Mucosa of descending colon (tissue), 3 donors: Measurements from ENCODE around the gene TM7SF2. TPM values are rescaled to one million over a fixed set of nuclear protein-coding genes. Genes with fewer than 3 reads are reported as not detected.
"Not testable (repeated sequence)": the region's sequence is repeated elsewhere in the genome, so short reads cannot be mapped to it uniquely, and the experiment has no call there.

Source experiments
- ATAC-seq: fragments of 200-7000 bp; cut with Tn5 transposase; one replicate; pipeline ENCODE4 v1.9.1; 2020; ENCODE audit warnings: mild to moderate bottlenecking, moderate library complexity
- DNase-seq, 3 donors: peaks; one replicate each; pipeline ENCODE4 v3.0.0-alpha.2; 2020
- H3K36me3 ChIP-seq: fragments of 200-600 bp; one replicate; pipeline ENCODE4 v1.8.0; 2021; ENCODE audit warnings: low read depth, mild to moderate bottlenecking
- H3K4me1 ChIP-seq: fragments of 200-600 bp; one replicate; pipeline ENCODE4 v1.8.0; 2021; ENCODE audit warnings: low read depth, mild to moderate bottlenecking
- H3K4me3 ChIP-seq: fragments of 200-600 bp; one replicate; pipeline ENCODE4 v1.8.0; 2021; ENCODE audit warnings: mild to moderate bottlenecking
- H3K9me3 ChIP-seq: fragments of 200-600 bp; one replicate; pipeline ENCODE4 v1.8.0; 2021; ENCODE audit warnings: mild to moderate bottlenecking
- CTCF ChIP-seq: fragments of 200-600 bp; IDR thresholded peaks from one replicate; pipeline ENCODE4 v1.8.0; 2022; ENCODE audit warnings: antibody characterized with exemption, mild to moderate bottlenecking
- intact Hi-C, 2 donors: fragments of 100-400 bp; cut with DNase I in 1 of 2; cut with micrococcal nuclease in 1 of 2; formaldehyde crosslinking; loops; one replicate each; pipeline versions ENCODE4 v1.11.0 to v1.11.1; 2022; cut with DNase I, micrococcal nuclease
- total RNA-seq, 3 donors: library from RNA; stranded (reverse); fragmentation: NEBNext Ultra II Directional in 2 of 3; extraction: Animal tissue kit (Norgen Biotek cat#: 25700) in 2 of 3; gene quantifications; one replicate each; pipeline versions ENCODE4 v1.2.1 to v1.2.4, GENCODE V29; 2021 to 2023
- donor health status: DM: no; HTN: no; CAD: no; lungs with moderate emphysema.
- donor health status: DM: no; HTN: no; CAD: no.
- donor health status: DM: no; HTN: yes; CAD: no.

TM7SF2 gene
- total RNA-seq, 3 donors from 2014 or later, result 13.1 to 25.7 (median 23.6) TPM

DNA sequence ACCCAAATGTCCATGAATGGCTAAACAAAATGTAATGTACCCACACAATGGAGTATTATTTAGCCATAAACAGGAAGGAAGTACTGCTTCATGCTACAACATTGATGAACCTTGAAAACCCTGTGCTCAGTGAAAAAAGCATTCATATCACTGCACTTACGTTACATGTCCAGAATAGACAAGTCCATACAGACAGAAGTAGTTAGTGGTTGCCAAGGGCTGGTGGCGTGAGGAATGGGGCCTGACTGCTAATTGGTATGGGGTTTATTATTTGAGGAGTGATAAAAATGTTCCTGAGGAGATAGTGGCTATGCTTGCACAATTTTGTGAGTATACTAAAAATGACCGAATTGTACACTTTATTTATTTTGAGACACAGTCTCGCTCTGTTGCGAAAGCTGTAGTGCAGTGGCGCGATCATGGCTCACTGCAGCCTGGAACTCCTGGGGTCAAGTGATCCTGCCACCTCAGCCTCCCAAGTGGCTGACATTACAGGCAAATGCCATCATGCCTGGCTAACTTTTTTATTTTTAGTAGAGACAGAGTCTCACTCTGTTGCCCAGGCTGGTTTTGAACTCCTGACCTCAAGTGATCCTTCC lies 30.3 kb downstream of the TM7SF2 start:
- H3K36me3 ChIP-seq, result no peaks in the 10 kb centered on the region
- TF ChIP-seq CTCF, result no peak
- H3K4me3 ChIP-seq, result no peak overlapping the region
- DNase-seq, result no peak
- no peaks in the 10 kb centered on the region for H3K9me3 ChIP-seq
- no peak for ATAC-seq
- no peaks in the 10 kb centered on the region for H3K4me1 ChIP-seq
- intact Hi-C loops, result no loop called here

GRCh38 chr11:65147352-65148075 lies 35.8 kb downstream of the TM7SF2 start:
- TF ChIP-seq CTCF, result no peak
- ATAC-seq (no peak), DNase-seq (no peak)
- Histone ChIP-seq H3K4me1 (peaks cover 12% of the 10 kb centered on the region), H3K9me3 (no peaks in the 10 kb centered on the region), H3K4me3 (no peak overlapping the region), H3K36me3 (no peaks in the 10 kb centered on the region)
- intact Hi-C loops, result no loop called here

- ATAC-seq (no peak), DNase-seq (no peak)
- Histone ChIP-seq H3K36me3 (no peaks in the 10 kb centered on the region), H3K4me1 (peaks cover 12% of the 10 kb centered on the region), H3K4me3 (no peak overlapping the region), H3K9me3 (no peaks in the 10 kb centered on the region)
- TF ChIP-seq CTCF, result no peak
- intact Hi-C loops, result no loop called here
Measured at GRCh38 chr11:65148657-65149056, 37.0 kb downstream of the TM7SF2 start.

- ATAC-seq, H3K9me3 ChIP-seq, H3K4me3 ChIP-seq, intact Hi-C loops, H3K36me3 ChIP-seq, DNase-seq: not testable (repeated sequence)
- peaks cover 12% of the 10 kb centered on the region for H3K4me1 ChIP-seq
Measured at GRCh38 chr11:65150131-65150508, 38.4 kb downstream of the TM7SF2 start.

DNA sequence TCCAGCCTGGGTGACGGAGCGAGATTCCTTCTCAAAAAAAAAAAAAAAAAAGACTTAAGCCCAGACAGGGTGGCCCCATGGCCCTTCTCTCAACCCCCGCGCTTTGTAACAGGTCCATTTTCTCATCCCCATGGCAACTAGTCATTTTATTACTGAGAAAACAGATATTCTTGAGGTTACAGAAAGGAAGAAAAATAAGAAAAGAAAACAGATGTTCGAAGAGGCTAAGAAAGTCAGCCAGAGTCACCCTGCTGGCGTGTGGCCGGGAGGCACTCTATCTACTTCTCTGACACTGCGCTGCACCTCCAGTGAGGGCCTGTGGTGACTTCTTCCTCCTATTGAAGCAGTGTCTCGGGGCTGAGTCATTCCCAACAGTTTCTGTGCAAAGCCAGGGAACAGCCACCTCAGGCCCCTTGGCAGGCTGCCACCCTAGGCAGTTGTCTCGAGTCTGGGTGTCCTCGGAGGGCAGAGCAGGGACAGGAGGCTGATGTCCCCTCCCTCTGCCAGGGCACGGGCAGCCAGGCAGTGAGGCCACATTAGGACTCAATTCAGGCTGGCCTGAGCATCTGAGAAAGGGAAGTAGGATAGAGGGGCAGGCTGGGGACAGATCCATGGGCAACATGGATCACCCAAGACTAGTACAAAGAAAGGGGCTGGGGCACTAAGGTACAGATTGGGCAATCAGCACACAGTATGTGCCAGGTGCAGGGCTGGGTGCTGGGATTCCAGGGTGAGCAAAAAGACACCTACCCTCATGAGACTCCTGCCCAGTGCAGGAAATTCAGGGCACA lies 39.0 kb downstream of the TM7SF2 start:
- no peaks in the 10 kb centered on the region for H3K9me3 ChIP-seq
- DNase-seq (peak; percentile 76 to 92 (median 86)), ATAC-seq (peak; percentile 96)
- no peak overlapping the region for H3K4me3 ChIP-seq
- intact Hi-C loops, result no loop called here
- peaks cover 12% of the 10 kb centered on the region for H3K4me1 ChIP-seq
- H3K36me3 ChIP-seq, result no peaks in the 10 kb centered on the region
- TF ChIP-seq CTCF, result no peak
